Measurements from ENCODE around the gene TWNK.
A peak's percentile ranks its signal among the peaks of the same experiment; 100 is the strongest.

The TWNK gene

GRCh38 chr10:101007099-101007711 is 19.9 kb downstream of the TWNK start:
- TF ChIP-seq POU2F2 (IDR thresholded peaks at IDR 0.05; ENCODE audit: low read depth, low read length) (no peak), SPI1 (IDR thresholded peaks at IDR 0.05; ENCODE audit: low read depth, low read length) (no peak), TAF1 (IDR thresholded peaks at IDR 0.05; ENCODE audit: low read depth, low read length) (no peak), POLR2AphosphoS5 (IDR thresholded peaks at IDR 0.05; ENCODE audit: low read depth, low read length) (no peak), POLR2A (IDR thresholded peaks at IDR 0.05; ENCODE audit: low read depth, low read length) (no peak), PAX5 (IDR thresholded peaks at IDR 0.05; ENCODE audit: insufficient read depth, low read length, severe bottlenecking) (no peak)
- no peak for FAIRE-seq
- no peak for DNase-seq (ENCODE audit: insufficient read length, low spot score)

- TF ChIP-seq POU2F2 (IDR thresholded peaks at IDR 0.05; ENCODE audit: low read depth, low read length) (no peak), SPI1 (IDR thresholded peaks at IDR 0.05; ENCODE audit: low read depth, low read length) (no peak), POLR2A (IDR thresholded peaks at IDR 0.05; ENCODE audit: low read depth, low read length) (no peak), PAX5 (IDR thresholded peaks at IDR 0.05; ENCODE audit: insufficient read depth, low read length, severe bottlenecking) (no peak), TAF1 (IDR thresholded peaks at IDR 0.05; ENCODE audit: low read depth, low read length) (no peak), POLR2AphosphoS5 (IDR thresholded peaks at IDR 0.05; ENCODE audit: low read depth, low read length) (no peak)
- FAIRE-seq (no peak), DNase-seq (ENCODE audit: insufficient read length, low spot score) (no peak)
Observed at GRCh38 chr10:101007915-101008822, 20.8 kb downstream of the TWNK start.

GRCh38 chr10:101008823-101009423 is 21.6 kb downstream of the TWNK start:
- FAIRE-seq (no peak), DNase-seq (ENCODE audit: insufficient read length, low spot score) (no peak)
- TF ChIP-seq POLR2A (IDR thresholded peaks at IDR 0.05; ENCODE audit: low read depth, low read length) (no peak), SPI1 (IDR thresholded peaks at IDR 0.05; ENCODE audit: low read depth, low read length) (no peak), TAF1 (IDR thresholded peaks at IDR 0.05; ENCODE audit: low read depth, low read length) (no peak), PAX5 (IDR thresholded peaks at IDR 0.05; ENCODE audit: insufficient read depth, low read length, severe bottlenecking) (no peak), POLR2AphosphoS5 (IDR thresholded peaks at IDR 0.05; ENCODE audit: low read depth, low read length) (no peak)

GRCh38 chr10:101010329-101010728 is 23.0 kb downstream of the TWNK start:
- no peak for TF ChIP-seq TAF1 (IDR thresholded peaks at IDR 0.05; ENCODE audit: low read depth, low read length)
- no peak for TF ChIP-seq POU2F2 (IDR thresholded peaks at IDR 0.05; ENCODE audit: low read depth, low read length)
- TF ChIP-seq POLR2A (IDR thresholded peaks at IDR 0.05; ENCODE audit: low read depth, low read length): no peak
- TF ChIP-seq SPI1 (IDR thresholded peaks at IDR 0.05; ENCODE audit: low read depth, low read length): no peak
- TF ChIP-seq PAX5 (IDR thresholded peaks at IDR 0.05; ENCODE audit: insufficient read depth, low read length, severe bottlenecking): no peak
- TF ChIP-seq POLR2AphosphoS5 (IDR thresholded peaks at IDR 0.05; ENCODE audit: low read depth, low read length): no peak
- DNase-seq (ENCODE audit: insufficient read length, low spot score): no peak
- FAIRE-seq: no peak

- FAIRE-seq (no peak), DNase-seq (ENCODE audit: insufficient read length, low spot score) (no peak)
- TF ChIP-seq TAF1 (IDR thresholded peaks at IDR 0.05; ENCODE audit: low read depth, low read length) (no peak), POLR2AphosphoS5 (IDR thresholded peaks at IDR 0.05; ENCODE audit: low read depth, low read length) (no peak), SPI1 (IDR thresholded peaks at IDR 0.05; ENCODE audit: low read depth, low read length) (no peak), PAX5 (IDR thresholded peaks at IDR 0.05; ENCODE audit: insufficient read depth, low read length, severe bottlenecking) (no peak), POLR2A (IDR thresholded peaks at IDR 0.05; ENCODE audit: low read depth, low read length) (no peak), POU2F2 (IDR thresholded peaks at IDR 0.05; ENCODE audit: low read depth, low read length) (no peak)
Observed at GRCh38 chr10:101011517-101012423, 24.4 kb downstream of the TWNK start.

- no peak for DNase-seq (ENCODE audit: insufficient read length, low spot score)
- peak; percentile 99 for FAIRE-seq
- TF ChIP-seq PAX5 (IDR thresholded peaks at IDR 0.05; ENCODE audit: insufficient read depth, low read length, severe bottlenecking) (no peak), POLR2AphosphoS5 (IDR thresholded peaks at IDR 0.05; ENCODE audit: low read depth, low read length) (no peak), POU2F2 (IDR thresholded peaks at IDR 0.05; ENCODE audit: low read depth, low read length) (0 out of 2 replicates have a peak, but pooled peaks have one; percentile 13)
Observed at GRCh38 chr10:101012525-101013364, 25.4 kb downstream of the TWNK start.

GRCh38 chr10:101013365-101013825 is 26.1 kb downstream of the TWNK start:
- no peak for TF ChIP-seq SPI1 (IDR thresholded peaks at IDR 0.05; ENCODE audit: low read depth, low read length)
- TF ChIP-seq PAX5 (IDR thresholded peaks at IDR 0.05; ENCODE audit: insufficient read depth, low read length, severe bottlenecking): no peak
- TF ChIP-seq POU2F2 (IDR thresholded peaks at IDR 0.05; ENCODE audit: low read depth, low read length): no peak
- TF ChIP-seq POLR2A (IDR thresholded peaks at IDR 0.05; ENCODE audit: low read depth, low read length): no peak
- TF ChIP-seq POLR2AphosphoS5 (IDR thresholded peaks at IDR 0.05; ENCODE audit: low read depth, low read length): no peak
- TF ChIP-seq TAF1 (IDR thresholded peaks at IDR 0.05; ENCODE audit: low read depth, low read length): no peak
- FAIRE-seq (no peak), DNase-seq (ENCODE audit: insufficient read length, low spot score) (no peak)

Measured in GM12891 (cell line).